ENCODE measurements around the gene CELSR1.

DNA sequence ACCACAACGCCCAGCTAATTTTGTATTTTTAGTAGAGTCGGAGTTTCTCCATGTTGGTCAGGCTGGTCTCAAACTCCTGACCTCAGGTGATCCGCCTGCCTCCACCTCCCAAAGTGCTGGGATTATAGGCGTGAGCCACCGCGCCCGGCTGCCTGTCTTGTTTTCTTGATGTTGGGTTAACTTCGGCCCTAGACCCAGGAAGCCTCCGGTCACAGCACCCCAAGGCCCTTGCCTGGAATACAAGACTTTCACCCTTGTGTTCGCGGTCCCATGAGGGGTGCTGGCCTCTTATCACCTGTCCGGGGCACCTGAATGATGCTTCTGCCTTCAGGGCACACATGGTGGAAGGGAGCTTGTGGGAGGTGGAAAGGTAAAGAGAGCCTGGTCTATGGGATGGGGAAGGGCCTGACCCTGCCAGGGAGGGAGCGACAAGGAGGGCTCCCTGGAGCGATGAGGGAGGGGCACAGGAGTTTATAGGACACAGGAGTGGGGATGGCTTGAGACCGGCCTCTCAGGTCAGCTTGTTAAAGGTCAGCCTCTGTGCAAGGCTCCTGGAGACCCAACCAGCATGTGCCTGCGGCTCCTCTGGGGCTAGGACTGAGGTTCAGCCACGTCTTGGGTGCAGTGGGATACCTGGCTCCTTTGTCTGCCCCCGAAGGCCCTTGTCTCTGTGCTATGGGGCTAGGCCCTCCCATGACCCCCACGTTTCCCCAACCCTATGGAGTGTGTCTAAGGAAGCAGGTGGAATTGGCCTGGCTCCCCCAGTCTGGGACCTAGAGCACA, 48.1 kb upstream of the CELSR1 start:
- TF ChIP-seq, protein P1, sequence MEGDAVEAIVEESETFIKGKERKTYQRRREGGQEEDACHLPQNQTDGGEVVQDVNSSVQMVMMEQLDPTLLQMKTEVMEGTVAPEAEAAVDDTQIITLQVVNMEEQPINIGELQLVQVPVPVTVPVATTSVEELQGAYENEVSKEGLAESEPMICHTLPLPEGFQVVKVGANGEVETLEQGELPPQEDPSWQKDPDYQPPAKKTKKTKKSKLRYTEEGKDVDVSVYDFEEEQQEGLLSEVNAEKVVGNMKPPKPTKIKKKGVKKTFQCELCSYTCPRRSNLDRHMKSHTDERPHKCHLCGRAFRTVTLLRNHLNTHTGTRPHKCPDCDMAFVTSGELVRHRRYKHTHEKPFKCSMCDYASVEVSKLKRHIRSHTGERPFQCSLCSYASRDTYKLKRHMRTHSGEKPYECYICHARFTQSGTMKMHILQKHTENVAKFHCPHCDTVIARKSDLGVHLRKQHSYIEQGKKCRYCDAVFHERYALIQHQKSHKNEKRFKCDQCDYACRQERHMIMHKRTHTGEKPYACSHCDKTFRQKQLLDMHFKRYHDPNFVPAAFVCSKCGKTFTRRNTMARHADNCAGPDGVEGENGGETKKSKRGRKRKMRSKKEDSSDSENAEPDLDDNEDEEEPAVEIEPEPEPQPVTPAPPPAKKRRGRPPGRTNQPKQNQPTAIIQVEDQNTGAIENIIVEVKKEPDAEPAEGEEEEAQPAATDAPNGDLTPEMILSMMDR (IDR thresholded peaks at IDR 0.05), result no peak
- TF ChIP-seq POLR2A (IDR thresholded peaks at IDR 0.05), result no peak

All from adrenal gland (tissue), 5 donors.